Measurements from ENCODE around the gene PIK3CD. TPM values are rescaled to one million over a fixed set of nuclear protein-coding genes. Genes with fewer than 3 reads are reported as not detected.

The PIK3CD gene
- polyA plus RNA-seq, 3 donors, result 7.5 to 9.8 (median 7.7) TPM

DNA sequence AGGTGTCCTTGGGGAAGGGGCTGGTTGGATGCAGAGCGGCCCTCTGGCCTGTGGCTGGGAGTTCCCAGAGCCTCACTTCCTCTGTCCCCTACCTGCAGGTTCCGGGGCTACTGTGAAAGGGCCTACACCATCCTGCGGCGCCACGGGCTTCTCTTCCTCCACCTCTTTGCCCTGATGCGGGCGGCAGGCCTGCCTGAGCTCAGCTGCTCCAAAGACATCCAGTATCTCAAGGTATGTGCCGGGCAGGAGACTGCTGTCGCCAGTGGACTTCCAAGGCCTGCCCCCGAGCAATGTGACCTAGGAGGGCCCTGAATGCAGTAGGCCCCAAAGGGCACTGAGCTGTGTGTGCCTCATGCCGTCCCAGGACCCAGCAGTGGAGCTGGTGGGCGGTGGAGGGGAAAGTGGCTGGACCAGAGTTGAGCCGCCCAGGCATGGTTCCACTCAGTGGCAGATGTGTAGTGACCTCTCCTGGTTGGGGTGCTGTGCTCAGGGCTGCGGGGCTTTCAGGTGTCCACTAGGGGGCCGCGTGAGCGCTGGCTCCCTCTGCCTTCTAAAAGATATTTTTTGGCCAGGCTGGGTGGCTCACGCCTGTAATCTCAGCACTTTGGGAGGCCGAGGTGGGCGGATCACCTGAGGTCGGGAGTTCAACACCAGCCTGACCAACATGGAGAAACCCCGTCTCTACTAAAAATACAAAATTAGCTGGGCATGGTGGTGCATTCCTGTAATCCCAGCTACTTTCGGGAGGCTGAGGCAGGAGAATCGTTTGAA lies 73.4 kb downstream of the PIK3CD start:
- DNase-seq (ENCODE audit: extremely low read depth in 1 of 11, low read depth in 9 of 11, low spot score in 4 of 11), result no peak

DNA sequence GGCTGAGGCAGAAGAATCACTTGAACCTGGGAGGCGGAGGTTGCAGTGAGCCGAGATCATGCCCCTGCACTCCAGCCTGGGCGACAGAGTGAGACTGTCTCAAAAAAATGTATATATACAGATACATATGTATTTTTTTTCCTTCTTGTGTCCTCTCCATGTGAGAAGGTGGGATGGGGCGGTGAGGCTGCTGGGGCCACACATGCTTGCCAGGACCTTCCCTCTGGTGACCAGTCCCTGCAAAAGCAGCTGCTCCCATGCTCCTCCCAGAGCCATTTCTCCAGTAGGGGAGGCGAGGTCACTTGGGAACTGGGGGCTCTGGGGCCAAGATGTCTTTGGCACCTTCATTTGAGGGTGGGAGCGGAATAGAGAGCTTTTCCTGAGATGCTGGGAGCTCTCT lies 74.9 kb downstream of the PIK3CD start:
- no peak for DNase-seq (ENCODE audit: extremely low read depth in 1 of 11, low read depth in 9 of 11, low spot score in 4 of 11)

- DNase-seq (ENCODE audit: extremely low read depth in 1 of 11, low read depth in 9 of 11, low spot score in 4 of 11), result no peak
Measured at GRCh38 chr1:9726905-9727595, 75.5 kb downstream of the PIK3CD start.

DNA sequence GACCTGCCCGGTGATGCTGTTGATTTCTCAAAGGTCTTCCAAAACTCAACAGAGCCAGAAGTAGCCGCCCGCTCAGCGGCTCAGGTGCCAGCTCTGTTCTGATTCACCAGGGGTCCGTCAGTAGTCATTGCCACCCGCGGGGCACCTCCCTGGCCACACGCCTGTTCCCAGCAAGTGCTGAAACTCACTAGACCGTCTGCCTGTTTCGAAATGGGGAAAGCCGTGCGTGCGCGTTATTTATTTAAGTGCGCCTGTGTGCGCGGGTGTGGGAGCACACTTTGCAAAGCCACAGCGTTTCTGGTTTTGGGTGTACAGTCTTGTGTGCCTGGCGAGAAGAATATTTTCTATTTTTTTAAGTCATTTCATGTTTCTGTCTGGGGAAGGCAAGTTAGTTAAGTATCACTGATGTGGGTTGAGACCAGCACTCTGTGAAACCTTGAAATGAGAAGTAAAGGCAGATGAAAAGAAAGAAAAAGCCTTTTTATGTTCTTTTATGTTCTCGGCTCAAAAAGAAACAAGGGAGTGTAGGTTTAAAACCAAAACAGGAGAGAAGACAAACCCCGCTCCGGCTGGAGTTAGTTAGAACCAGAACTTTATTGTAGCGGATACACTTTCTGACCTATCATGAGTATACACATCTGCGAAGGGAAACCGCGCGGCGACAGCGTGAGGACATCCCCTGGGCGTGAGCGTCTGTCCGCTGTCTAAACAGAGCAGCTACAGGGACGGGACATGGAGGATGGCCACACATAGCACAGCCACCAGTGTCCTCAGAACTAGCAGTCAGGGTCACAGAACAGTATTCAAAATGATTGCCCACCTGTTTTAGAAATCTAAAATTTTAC lies 77.1 kb downstream of the PIK3CD start:
- DNase-seq (ENCODE audit: extremely low read depth in 1 of 11, low read depth in 9 of 11, low spot score in 4 of 11), result no peak

GRCh38 chr1:9729523-9729922 lies 78.0 kb downstream of the PIK3CD start:
- DNase-seq (ENCODE audit: extremely low read depth in 1 of 11, low read depth in 9 of 11, low spot score in 4 of 11), result no peak

DNA sequence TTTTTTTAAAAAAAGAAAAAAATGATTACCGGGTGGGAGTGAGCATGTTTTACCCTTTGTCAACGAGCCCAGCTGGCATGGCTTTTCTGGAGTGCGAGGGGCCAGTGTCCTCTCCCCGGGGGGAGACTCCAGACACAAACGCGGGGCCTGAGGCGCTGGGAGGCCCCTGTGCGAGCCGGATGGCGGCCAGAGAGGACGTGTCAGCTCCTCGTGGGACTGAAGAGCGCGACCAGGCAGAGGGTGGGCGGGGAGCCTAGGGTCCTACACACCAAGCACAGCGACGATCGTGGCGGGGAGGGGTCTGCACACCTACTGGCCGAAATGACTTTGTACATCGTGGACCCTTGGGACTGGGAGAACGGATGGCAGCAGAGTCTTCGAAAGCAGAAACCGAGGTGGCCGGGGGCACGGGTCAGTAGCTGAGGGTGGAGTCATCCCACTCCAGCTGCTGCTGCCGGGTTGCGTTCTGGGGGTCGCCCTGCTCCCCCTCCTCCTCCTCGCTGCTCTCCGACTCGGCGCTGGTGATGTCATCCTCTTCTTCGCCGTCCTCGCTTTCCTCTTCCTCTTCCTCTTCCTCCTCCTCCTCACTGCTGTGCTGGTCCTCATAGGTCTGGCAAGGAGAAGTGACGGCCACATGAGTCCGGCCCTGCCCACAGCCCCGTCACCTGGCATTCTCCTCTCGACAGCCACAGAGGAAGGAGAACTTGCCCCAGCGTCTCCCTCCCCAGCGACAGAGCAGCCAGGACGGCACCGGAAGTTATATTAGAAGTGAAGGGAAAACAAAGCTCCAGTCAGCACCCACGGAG lies 78.8 kb downstream of the PIK3CD start:
- DNase-seq (ENCODE audit: extremely low read depth in 1 of 11, low read depth in 9 of 11, low spot score in 4 of 11), result no peak

DNA sequence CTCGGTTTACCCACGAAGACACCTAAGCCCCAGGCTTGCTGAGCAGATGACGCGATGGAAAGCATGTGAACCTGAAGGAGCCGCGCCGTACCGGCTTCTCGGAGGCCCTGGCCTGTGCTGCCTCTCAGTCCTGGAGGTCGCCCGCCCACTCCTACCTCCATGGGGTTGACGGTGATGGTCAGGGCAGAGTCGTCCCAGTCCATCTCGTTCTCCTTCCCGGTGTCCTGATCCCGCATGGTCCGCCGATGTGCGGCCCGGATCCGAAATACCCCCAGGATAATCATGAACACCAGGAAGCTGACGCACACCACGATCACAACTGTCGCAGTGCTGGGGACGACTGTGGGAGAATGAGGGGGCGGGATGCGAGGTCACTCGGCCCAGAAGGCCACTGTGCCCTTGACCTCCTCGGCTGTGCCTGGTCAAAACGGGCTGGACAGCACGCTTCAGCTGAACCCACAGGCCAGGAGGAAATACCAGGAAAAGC lies 79.6 kb downstream of the PIK3CD start:
- DNase-seq (ENCODE audit: extremely low read depth in 1 of 11, low read depth in 9 of 11, low spot score in 4 of 11), result no peak

DNA sequence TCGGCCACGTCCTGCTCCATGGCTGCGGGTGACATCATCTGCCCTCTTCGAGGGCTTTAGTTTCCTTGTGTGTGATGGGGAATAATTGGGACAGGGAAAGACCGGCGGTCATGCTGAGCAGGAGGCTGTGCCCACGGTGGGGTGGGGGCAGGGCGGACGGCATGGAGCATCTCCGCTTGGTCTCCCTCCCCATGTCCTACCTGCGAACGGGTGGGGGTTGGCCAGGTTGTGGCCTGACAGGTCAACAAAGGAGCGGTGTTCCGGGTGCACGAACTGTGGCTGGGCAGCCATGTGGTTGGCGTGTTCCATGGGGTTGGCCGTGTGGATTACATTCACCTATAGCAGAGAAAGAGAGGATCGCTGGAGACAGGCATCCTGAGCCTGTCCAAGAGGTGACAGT lies 80.0 kb downstream of the PIK3CD start:
- DNase-seq (ENCODE audit: extremely low read depth in 1 of 11, low read depth in 9 of 11, low spot score in 4 of 11), result no peak

GRCh38 chr1:9732123-9732971 lies 80.8 kb downstream of the PIK3CD start:
- no peak for DNase-seq (ENCODE audit: extremely low read depth in 1 of 11, low read depth in 9 of 11, low spot score in 4 of 11)

GRCh38 chr1:9733160-9733789 lies 81.7 kb downstream of the PIK3CD start:
- DNase-seq (ENCODE audit: extremely low read depth in 1 of 11, low read depth in 9 of 11, low spot score in 4 of 11), result no peak

DNA sequence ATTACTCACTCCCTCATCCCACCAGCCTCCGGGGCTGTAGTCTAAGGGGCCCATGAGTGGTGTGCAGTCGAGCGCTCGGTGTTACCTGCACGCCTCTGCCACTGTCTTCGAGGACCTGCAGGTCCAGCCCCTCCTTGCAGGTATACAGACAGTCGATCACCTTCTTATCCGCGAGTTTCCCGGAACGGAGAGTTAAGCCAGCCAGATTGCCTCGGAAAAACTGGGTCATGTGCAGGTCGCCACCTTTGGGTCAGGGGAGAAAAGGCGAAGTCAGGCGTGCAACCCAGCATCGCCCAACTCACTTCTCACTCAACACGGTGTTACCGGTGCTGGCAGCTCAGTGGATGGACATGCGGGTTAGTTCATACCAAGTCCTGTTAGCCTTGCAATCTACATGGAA lies 84.3 kb downstream of the PIK3CD start:
- DNase-seq (ENCODE audit: extremely low read depth in 1 of 11, low read depth in 9 of 11, low spot score in 4 of 11), result no peak

- no peak for DNase-seq (ENCODE audit: extremely low read depth in 1 of 11, low read depth in 9 of 11, low spot score in 4 of 11)
Measured at GRCh38 chr1:9736241-9736640, 84.7 kb downstream of the PIK3CD start.

DNA sequence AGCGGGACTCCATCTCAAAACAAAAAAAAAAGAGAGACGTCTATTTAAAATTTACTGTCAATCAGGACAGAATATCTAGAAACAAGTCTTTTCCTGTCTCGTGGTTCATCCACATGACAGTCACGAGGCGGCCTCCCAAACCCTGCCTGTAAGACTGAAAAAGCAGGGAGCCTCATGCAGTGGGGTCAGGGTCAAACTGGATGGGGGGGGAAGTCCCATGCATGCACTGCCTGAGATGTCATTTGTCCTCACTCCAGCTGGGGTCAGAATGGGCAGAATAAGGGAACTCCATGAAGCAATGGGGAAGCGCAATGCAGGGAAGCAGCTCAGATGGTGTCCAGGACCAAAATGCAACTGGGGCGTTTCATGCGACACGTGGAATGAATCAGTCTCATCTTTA lies 85.5 kb downstream of the PIK3CD start:
- DNase-seq (ENCODE audit: extremely low read depth in 1 of 11, low read depth in 9 of 11, low spot score in 4 of 11), result no peak

GRCh38 chr1:9737671-9738070 lies 86.1 kb downstream of the PIK3CD start:
- no peak for DNase-seq (ENCODE audit: extremely low read depth in 1 of 11, low read depth in 9 of 11, low spot score in 4 of 11)

DNA sequence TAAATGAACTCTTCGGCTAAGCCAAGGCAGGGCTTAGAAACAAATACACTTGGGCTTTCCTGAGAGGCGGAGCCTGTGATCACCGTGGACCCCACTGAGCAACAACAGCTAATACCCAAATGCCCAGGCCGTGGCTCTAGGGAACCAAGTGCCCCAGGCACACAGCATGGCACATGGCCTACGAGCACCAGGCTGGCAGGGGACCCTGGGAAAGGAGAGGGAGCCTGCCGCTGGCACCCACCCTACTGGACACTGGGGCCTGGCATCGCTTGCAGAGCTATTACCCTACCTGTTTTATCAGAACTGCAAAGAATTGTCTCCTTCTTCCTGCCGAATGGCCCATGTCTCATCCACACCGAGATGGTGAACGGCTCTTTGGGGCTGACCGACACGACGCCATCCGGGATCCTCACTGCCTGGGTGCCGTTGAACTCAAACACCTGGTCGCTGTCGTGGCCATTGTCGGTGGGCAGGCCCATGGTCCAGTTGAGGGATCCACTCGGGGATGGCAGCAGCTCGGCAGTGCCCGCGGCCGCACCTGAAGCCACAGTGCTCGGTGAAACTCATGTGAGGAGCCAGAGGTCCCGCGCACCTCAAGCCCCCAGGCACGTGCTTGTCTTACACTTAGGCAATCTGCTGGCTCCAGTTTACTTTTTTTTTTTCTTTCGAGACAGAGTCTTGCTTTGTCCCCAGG lies 92.7 kb downstream of the PIK3CD start:
- no peak for DNase-seq (ENCODE audit: extremely low read depth in 1 of 11, low read depth in 9 of 11, low spot score in 4 of 11)

- DNase-seq (ENCODE audit: extremely low read depth in 1 of 11, low read depth in 9 of 11, low spot score in 4 of 11), result no peak
Measured at GRCh38 chr1:9746211-9746610, 94.7 kb downstream of the PIK3CD start.

DNA sequence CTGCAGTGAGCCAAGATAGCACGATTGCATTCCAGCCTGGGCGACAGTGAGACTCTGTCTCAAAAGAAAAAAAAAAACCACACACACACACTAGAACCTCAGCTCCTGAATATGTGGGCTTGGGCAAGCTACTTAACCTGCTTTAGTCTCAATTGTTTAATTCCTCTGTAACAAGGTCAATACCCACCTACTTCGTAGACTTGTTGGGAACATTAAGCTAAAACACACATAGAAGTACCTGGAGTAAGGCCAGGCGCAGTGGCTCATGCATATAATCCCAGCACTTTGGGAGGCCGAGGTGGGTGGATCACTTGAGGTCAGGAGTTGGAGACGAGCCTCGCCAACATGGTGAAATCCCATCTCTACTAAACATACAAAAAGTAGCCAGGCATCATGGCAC lies 95.1 kb downstream of the PIK3CD start:
- no peak for DNase-seq (ENCODE audit: extremely low read depth in 1 of 11, low read depth in 9 of 11, low spot score in 4 of 11)
